ENCODE data around the gene UBL5. TPM values are rescaled to one million over a fixed set of nuclear protein-coding genes. Genes with fewer than 3 reads are reported as not detected.
"Not testable (repeated sequence)": the region's sequence is repeated elsewhere in the genome, so short reads cannot be mapped to it uniquely, and the experiment has no call there.

Gene UBL5
- total and polyA plus RNA-seq, 7 donors, result 518 to 1,128 (median 778) TPM

DNA sequence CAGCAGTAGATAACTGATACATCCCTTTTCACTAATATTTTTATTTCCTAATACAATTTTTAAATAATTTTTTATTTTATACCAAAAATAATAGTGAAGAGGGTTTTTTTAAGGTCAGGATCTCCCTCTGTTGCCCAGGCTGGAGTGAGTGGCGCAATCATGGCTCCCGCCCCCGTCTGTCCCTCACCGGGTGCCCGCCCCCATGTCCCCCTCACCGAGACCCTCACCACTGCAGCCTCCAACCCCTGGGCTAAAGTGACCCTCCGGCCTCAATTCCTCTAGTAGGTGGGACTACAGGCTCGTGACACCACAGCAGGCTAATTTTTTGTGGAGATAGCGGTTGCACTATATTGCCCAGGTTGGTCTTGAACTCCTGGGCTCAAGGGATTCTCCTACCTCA is 41.4 kb upstream of the UBL5 start:
- no peak for DNase-seq
- H3K27me3 ChIP-seq, result no peaks in the 10 kb centered on the region
- peak overlapping the region; percentile 64 to 92 (median 72) for H3K4me3 ChIP-seq
- intact Hi-C loops (cut with DNase I), result no loop called here
- no peaks in the 10 kb centered on the region for H3K9me3 ChIP-seq
- no peak for TF ChIP-seq EP300 (IDR thresholded peaks at IDR 0.05)
- TF ChIP-seq POLR2AphosphoS5 (IDR thresholded peaks at IDR 0.05), result no peak
- TF ChIP-seq, protein P1, sequence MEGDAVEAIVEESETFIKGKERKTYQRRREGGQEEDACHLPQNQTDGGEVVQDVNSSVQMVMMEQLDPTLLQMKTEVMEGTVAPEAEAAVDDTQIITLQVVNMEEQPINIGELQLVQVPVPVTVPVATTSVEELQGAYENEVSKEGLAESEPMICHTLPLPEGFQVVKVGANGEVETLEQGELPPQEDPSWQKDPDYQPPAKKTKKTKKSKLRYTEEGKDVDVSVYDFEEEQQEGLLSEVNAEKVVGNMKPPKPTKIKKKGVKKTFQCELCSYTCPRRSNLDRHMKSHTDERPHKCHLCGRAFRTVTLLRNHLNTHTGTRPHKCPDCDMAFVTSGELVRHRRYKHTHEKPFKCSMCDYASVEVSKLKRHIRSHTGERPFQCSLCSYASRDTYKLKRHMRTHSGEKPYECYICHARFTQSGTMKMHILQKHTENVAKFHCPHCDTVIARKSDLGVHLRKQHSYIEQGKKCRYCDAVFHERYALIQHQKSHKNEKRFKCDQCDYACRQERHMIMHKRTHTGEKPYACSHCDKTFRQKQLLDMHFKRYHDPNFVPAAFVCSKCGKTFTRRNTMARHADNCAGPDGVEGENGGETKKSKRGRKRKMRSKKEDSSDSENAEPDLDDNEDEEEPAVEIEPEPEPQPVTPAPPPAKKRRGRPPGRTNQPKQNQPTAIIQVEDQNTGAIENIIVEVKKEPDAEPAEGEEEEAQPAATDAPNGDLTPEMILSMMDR (IDR thresholded peaks at IDR 0.05), result no peak
- TF ChIP-seq POLR2A (IDR thresholded peaks at IDR 0.05), result no peak
- peaks cover 0 to 39% (median 32%) of the 10 kb centered on the region in 4 donors for H3K4me1 ChIP-seq
- peak overlapping the region; percentile 94 to 99 (median 99) for H3K27ac ChIP-seq
- 50 to 68% methylated on average over 9 of the region's 9 CpGs for WGBS, 2 donors
- no peaks in the 10 kb centered on the region for H3K36me3 ChIP-seq

DNA sequence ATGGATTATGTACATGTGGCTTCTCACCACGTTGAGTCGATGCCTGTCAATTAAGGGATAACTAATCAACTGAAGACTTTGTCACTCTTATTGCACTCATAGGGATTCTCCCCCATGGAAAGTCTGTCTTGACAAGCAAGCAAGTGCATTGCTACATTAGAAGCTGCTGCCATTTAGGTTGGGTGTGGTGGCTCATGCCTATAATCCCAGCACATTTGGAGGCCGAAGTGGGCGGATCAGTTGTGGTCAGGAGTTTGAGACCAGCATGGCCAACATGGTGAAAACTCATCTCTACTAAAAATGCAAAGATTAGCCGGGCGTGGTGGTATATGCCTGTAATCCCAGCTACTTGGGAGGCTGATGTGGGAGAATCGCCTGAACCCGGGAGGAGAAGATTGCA is 40.9 kb upstream of the UBL5 start:
- Histone ChIP-seq H3K36me3 (no peaks in the 10 kb centered on the region), H3K27me3 (no peaks in the 10 kb centered on the region), H3K4me1 (peaks cover 0 to 40% (median 34%) of the 10 kb centered on the region in 4 donors), H3K4me3 (no peak overlapping the region), H3K27ac (peak overlapping the region; percentile 94 to 99 (median 99)), H3K9me3 (no peaks in the 10 kb centered on the region)
- TF ChIP-seq, protein P1 (IDR thresholded peaks at IDR 0.05), result no peak
- TF ChIP-seq POLR2A (IDR thresholded peaks at IDR 0.05) (no peak), POLR2AphosphoS5 (IDR thresholded peaks at IDR 0.05) (no peak), EP300 (IDR thresholded peaks at IDR 0.05) (no peak)
- intact Hi-C loops (cut with DNase I), result no loop called here
- DNase-seq, result no peak
- WGBS, 2 donors, result 94 to 95% methylated on average over 8 of the region's 8 CpGs

DNA sequence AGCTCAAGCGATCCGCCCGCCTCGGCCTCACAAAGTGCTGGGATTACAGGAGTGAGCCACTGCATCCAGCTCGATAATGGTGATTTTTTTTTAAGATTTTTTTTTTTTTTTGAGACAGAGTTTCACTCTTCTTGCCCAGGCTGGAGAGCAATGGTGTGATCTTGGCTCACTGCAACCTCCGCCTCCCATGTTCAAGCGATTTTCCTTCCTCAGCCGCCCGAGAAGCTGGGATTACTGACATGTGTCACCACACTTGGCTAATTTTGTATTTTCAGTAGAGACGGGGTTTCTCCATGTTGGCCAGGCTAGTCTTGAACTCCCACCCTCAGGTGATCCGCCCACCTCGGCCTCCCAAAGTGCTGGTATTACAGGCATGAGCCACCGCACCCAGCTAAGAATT is 39.1 kb upstream of the UBL5 start:
- H3K27ac ChIP-seq, result peak overlapping the region in 3 of 4 donors; percentile 90 to 99 (median 94)
- intact Hi-C loops (cut with DNase I); H3K9me3 ChIP-seq; H3K36me3 ChIP-seq; H3K27me3 ChIP-seq; H3K4me3 ChIP-seq: not testable (repeated sequence)
- peaks cover 0 to 40% (median 34%) of the 10 kb centered on the region in 4 donors for H3K4me1 ChIP-seq
- 96 to 97% methylated on average over 13 of the region's 13 CpGs for WGBS, 2 donors
- DNase-seq, result peak; percentile 17

DNA sequence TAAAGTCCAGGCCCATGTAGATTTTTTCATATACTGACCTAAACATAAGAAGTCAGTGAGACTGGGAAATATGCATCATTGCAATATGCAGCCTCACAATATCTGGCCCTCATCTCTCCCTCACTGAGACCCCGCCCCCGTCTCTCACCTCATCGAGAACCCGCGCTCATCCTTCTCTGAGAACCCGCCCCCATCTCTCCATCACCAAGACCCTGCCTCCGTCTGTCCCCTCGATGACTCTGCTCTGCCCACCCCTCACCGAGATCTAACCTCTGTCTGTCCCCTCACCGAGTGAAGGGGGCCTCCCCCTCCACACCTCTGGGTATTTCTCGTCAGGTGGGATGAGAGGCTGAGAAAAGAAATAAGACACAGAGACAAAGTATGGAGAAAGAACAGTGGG is 38.7 kb upstream of the UBL5 start:
- peaks cover 0 to 39% (median 33%) of the 10 kb centered on the region in 4 donors for H3K4me1 ChIP-seq
- no peaks in the 10 kb centered on the region for H3K36me3 ChIP-seq
- WGBS, 2 donors, result 84 to 93% methylated on average over 11 of the region's 11 CpGs
- intact Hi-C loops (cut with DNase I), result no loop called here
- H3K27ac ChIP-seq, result peak overlapping the region; percentile 90 to 99 (median 96)
- TF ChIP-seq EP300 (IDR thresholded peaks at IDR 0.05), result no peak
- TF ChIP-seq, protein P1 (IDR thresholded peaks at IDR 0.05), result no peak
- TF ChIP-seq POLR2AphosphoS5 (IDR thresholded peaks at IDR 0.05), result no peak
- no peak for TF ChIP-seq POLR2A (IDR thresholded peaks at IDR 0.05)
- no peaks in the 10 kb centered on the region for H3K9me3 ChIP-seq
- no peaks in the 10 kb centered on the region for H3K27me3 ChIP-seq
- DNase-seq, result no peak
- H3K4me3 ChIP-seq, result no peak overlapping the region

DNA sequence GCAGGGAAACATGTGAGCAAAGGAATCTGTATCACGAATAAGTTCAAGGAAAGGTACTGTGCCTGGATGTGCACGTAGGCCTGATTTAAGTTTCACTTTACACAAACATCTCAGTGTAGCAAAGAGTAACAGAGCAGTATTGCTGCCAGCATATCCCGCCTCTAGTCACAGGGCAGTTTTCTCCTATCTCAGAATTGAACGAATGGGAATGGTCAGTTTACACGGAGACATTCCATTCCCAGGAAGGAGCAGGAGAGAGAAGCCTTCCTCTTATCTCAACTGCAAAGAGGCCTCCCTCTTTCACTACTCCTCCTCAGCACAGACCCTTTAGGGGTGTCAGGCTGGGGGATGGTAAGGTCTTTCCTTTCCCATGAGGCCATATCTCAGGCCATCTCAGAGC is 38.1 kb upstream of the UBL5 start:
- intact Hi-C loops (cut with DNase I); H3K9me3 ChIP-seq; H3K36me3 ChIP-seq; H3K27me3 ChIP-seq; H3K4me3 ChIP-seq; DNase-seq: not testable (repeated sequence)
- WGBS, 2 donors, result 59 to 63% methylated on average over 5 of the region's 5 CpGs
- Histone ChIP-seq H3K4me1 (peaks cover 0 to 34% (median 29%) of the 10 kb centered on the region in 4 donors), H3K27ac (peak overlapping the region; percentile 90 to 99 (median 96))

GRCh38 chr19:9791073-9791367 is 36.7 kb upstream of the UBL5 start:
- WGBS, 2 donors, result 86 to 91% methylated on average over 6 of the region's 6 CpGs
- Histone ChIP-seq H3K27ac (peak overlapping the region; percentile 90 to 99 (median 96)), H3K4me1 (peaks cover 0 to 33% (median 22%) of the 10 kb centered on the region in 4 donors), H3K4me3 (peak overlapping the region in 3 of 4 donors; percentile 61 to 86 (median 68))
- H3K27me3 ChIP-seq, H3K36me3 ChIP-seq, H3K9me3 ChIP-seq: not testable (repeated sequence)
- peak; percentile 71 for DNase-seq
- intact Hi-C loops (cut with DNase I), result loop anchor here (2.0 to 5.0 kb wide), 3 partner anchors 170 to 254 kb away; partner anchors contain the start of genes ZNF426 and ZNF561

Measured in sigmoid colon (tissue), 7 donors.